Stimulated activated CD8-positive, alpha-beta memory T cell treated with anti-CD3 and anti-CD28 coated beads, Interleukin-4, amount 100 ng/mL, for 24 hours (primary cell): ENCODE data around the gene FTH1.

ENCODE experiments used
- DNase-seq: peaks from one replicate; pipeline ENCODE4 v3.0.0-alpha.2; 2020; ENCODE audit warnings: low read depth

Gene FTH1

GRCh38 chr11:61914471-61915171 is 52.8 kb downstream of the FTH1 start:
- no peak for DNase-seq
